Breast epithelium (tissue), 4 donors: Measurements from ENCODE around the gene CCNC. TPM values are rescaled to one million over a fixed set of nuclear protein-coding genes. Genes with fewer than 3 reads are reported as not detected.

ENCODE experiments used
- DNase-seq, 2 donors: peaks; one replicate each; pipeline ENCODE4 v3.0.0-alpha.2; 2019; ENCODE audit warnings: low spot score in 2 of 2
- H3K27ac ChIP-seq, 2 donors: fragments of 200-600 bp; sonication (generic) in 1 of 2; one replicate each; pipeline ENCODE4 v1.5.1; 2016 to 2019; ENCODE audit warnings: mild to moderate bottlenecking in 1 of 2
- H3K27me3 ChIP-seq, 2 donors: fragments of 200-600 bp; sonication (generic) in 1 of 2; one replicate each; pipeline versions ENCODE4 v1.5.1 to v1.6.0; 2017 to 2019; ENCODE audit warnings: control low read depth in 1 of 2, mild to moderate bottlenecking in 1 of 2
- H3K36me3 ChIP-seq: fragments of 200-600 bp; one replicate; pipeline ENCODE4 v1.5.1; 2019
- H3K4me1 ChIP-seq, 2 donors: fragments of 200-600 bp; sonication (generic); one replicate each; pipeline ENCODE4 v1.5.1; 2016 to 2019; ENCODE audit warnings: control low read depth in 1 of 2
- H3K4me3 ChIP-seq, 3 donors: fragments of 200-600 bp; sonication (generic); 1 replicate in 2 of 3; 2 replicates in 1 of 3; pipeline ENCODE4 v1.5.1; 2016 to 2019; ENCODE audit warnings: mild to moderate bottlenecking in 3 of 3, moderate library complexity in 2 of 3
- H3K9me3 ChIP-seq, 2 donors: fragments of 200-600 bp; sonication (generic) in 1 of 2; one replicate each; pipeline ENCODE4 v1.5.1; 2016 to 2019; ENCODE audit warnings: control low read depth in 1 of 2
- CTCF ChIP-seq, 3 donors: fragments of 450-650 bp; IDR thresholded peaks; one replicate each; pipeline ENCODE4 v1.5.1; 2016 to 2017; ENCODE audit warnings: antibody characterized with exemption in 3 of 3, mild to moderate bottlenecking in 3 of 3, moderate library complexity in 3 of 3
- POLR2A ChIP-seq: fragments of 450-650 bp; IDR thresholded peaks from one replicate; pipeline ENCODE4 v1.6.1; 2016; ENCODE audit warnings: antibody characterized with exemption, mild to moderate bottlenecking, moderate library complexity
- POLR2AphosphoS5 ChIP-seq, 3 donors: sonication (generic); formaldehyde crosslinking; IDR thresholded peaks; one replicate each; pipeline ENCODE4 v1.6.1; 2017; ENCODE audit warnings: antibody characterized with exemption in 3 of 3
- intact Hi-C: fragments of 100-400 bp; cut with DNase I; formaldehyde crosslinking; loops from one replicate; pipeline ENCODE4 v1.15.1; 2023; ENCODE audit warnings: low total_unique reads
- total RNA-seq, 3 donors: library from RNA; depleted of rRNA; stranded (reverse); fragments of >200 nt; gene quantifications; one replicate each; pipeline ENCODE4 v1.1.0, GENCODE V29; 2016

CCNC gene
- total RNA-seq, 3 donors from 2014 or later, result 59.3 to 79.8 (median 63.0) TPM

- TF ChIP-seq POLR2A, result no peak
- TF ChIP-seq POLR2AphosphoS5 (IDR thresholded peaks at IDR 0.05), result no peak
- no peak for TF ChIP-seq CTCF (IDR thresholded peaks at IDR 0.05)
- intact Hi-C loops, result no loop called here
- Histone ChIP-seq H3K9me3 (no peaks in the 10 kb centered on the region), H3K4me3 (peak overlapping the region; percentile 36 to 73 (median 52)), H3K27me3 (peaks cover 3 to 53% of the 10 kb centered on the region in 2 donors), H3K36me3 (no peaks in the 10 kb centered on the region), H3K4me1 (peaks cover 0 to 8% of the 10 kb centered on the region in 2 donors), H3K27ac (no peak overlapping the region)
- peak; percentile 47 to 75 for DNase-seq
Measured at GRCh38 chr6:99588618-99589289, 20.3 kb upstream of the CCNC start.

GRCh38 chr6:99587792-99588191 lies 19.3 kb upstream of the CCNC start:
- Histone ChIP-seq H3K4me3 (no peak overlapping the region), H3K9me3 (no peaks in the 10 kb centered on the region), H3K4me1 (peaks cover 0 to 8% of the 10 kb centered on the region in 2 donors), H3K27ac (no peak overlapping the region), H3K27me3 (peaks cover 3 to 45% of the 10 kb centered on the region in 2 donors), H3K36me3 (no peaks in the 10 kb centered on the region)
- TF ChIP-seq POLR2A, result no peak
- no peak for TF ChIP-seq CTCF (IDR thresholded peaks at IDR 0.05)
- no peak for TF ChIP-seq POLR2AphosphoS5 (IDR thresholded peaks at IDR 0.05)
- intact Hi-C loops, result no loop called here
- DNase-seq, result no peak

- no peak for DNase-seq
- Histone ChIP-seq H3K9me3 (no peaks in the 10 kb centered on the region), H3K4me1 (no peaks in the 10 kb centered on the region), H3K36me3 (no peaks in the 10 kb centered on the region), H3K27me3 (no peaks in the 10 kb centered on the region), H3K4me3 (no peak overlapping the region), H3K27ac (no peak overlapping the region)
- intact Hi-C loops, result no loop called here
- TF ChIP-seq POLR2AphosphoS5 (IDR thresholded peaks at IDR 0.05) (no peak), CTCF (IDR thresholded peaks at IDR 0.05) (no peak), POLR2A (no peak)
Measured at GRCh38 chr6:99579781-99580180, 11.3 kb upstream of the CCNC start.

- Histone ChIP-seq H3K27me3 (no peaks in the 10 kb centered on the region), H3K27ac (no peak overlapping the region), H3K4me1 (no peaks in the 10 kb centered on the region), H3K36me3 (no peaks in the 10 kb centered on the region), H3K9me3 (no peaks in the 10 kb centered on the region), H3K4me3 (no peak overlapping the region)
- intact Hi-C loops, result no loop called here
- DNase-seq, result no peak
- no peak for TF ChIP-seq POLR2A
- no peak for TF ChIP-seq CTCF (IDR thresholded peaks at IDR 0.05)
- no peak for TF ChIP-seq POLR2AphosphoS5 (IDR thresholded peaks at IDR 0.05)
Measured at GRCh38 chr6:99575544-99576227, 7.2 kb upstream of the CCNC start.

GRCh38 chr6:99573980-99574617 lies 5.6 kb upstream of the CCNC start:
- Histone ChIP-seq H3K4me3 (no peak overlapping the region), H3K36me3 (no peaks in the 10 kb centered on the region), H3K9me3 (no peaks in the 10 kb centered on the region), H3K27me3 (no peaks in the 10 kb centered on the region), H3K27ac (no peak overlapping the region), H3K4me1 (no peaks in the 10 kb centered on the region)
- no peak for DNase-seq
- intact Hi-C loops, result no loop called here
- TF ChIP-seq POLR2AphosphoS5 (IDR thresholded peaks at IDR 0.05) (no peak), POLR2A (no peak), CTCF (IDR thresholded peaks at IDR 0.05) (no peak)
